ENCODE results near the gene PHACTR1.

The PHACTR1 gene

GRCh38 chr6:13089296-13089994 is 372.9 kb downstream of the PHACTR1 start:
- Histone ChIP-seq H3K36me3 (ENCODE audit: control insufficient read depth, insufficient read depth, low read length) (no peaks in the 10 kb centered on the region), H3K4me1 (no peaks in the 10 kb centered on the region), H3K27me3 (ENCODE audit: control insufficient read depth, insufficient read depth, low read length) (no peaks in the 10 kb centered on the region), H3K79me2 (no peaks in the 10 kb centered on the region), H3K9ac (no peak overlapping the region), H3K9me3 (ENCODE audit: control insufficient read depth, low read length) (no peaks in the 10 kb centered on the region), H3K4me3 (ENCODE audit: low read depth, low read length) (no peak overlapping the region), H3K27ac (no peak overlapping the region), H2AFZ (no peak overlapping the region), H3K4me2 (ENCODE audit: low read length) (no peak overlapping the region)
- TF ChIP-seq CTCF (IDR thresholded peaks at IDR 0.05), result no peak

- Histone ChIP-seq H3K4me2 (ENCODE audit: low read length) (no peak overlapping the region), H2AFZ (no peak overlapping the region), H3K27ac (no peak overlapping the region), H3K27me3 (ENCODE audit: control insufficient read depth, insufficient read depth, low read length) (no peaks in the 10 kb centered on the region), H3K9me3 (ENCODE audit: control insufficient read depth, low read length) (no peaks in the 10 kb centered on the region), H3K36me3 (ENCODE audit: control insufficient read depth, insufficient read depth, low read length) (no peaks in the 10 kb centered on the region), H3K9ac (no peak overlapping the region), H3K79me2 (no peaks in the 10 kb centered on the region), H3K4me1 (no peaks in the 10 kb centered on the region), H3K4me3 (ENCODE audit: low read depth, low read length) (no peak overlapping the region)
- TF ChIP-seq CTCF (IDR thresholded peaks at IDR 0.05), result no peak
These were observed 374.6 kb downstream of the PHACTR1 start for GRCh38 chr6:13091192-13091591.

DNA sequence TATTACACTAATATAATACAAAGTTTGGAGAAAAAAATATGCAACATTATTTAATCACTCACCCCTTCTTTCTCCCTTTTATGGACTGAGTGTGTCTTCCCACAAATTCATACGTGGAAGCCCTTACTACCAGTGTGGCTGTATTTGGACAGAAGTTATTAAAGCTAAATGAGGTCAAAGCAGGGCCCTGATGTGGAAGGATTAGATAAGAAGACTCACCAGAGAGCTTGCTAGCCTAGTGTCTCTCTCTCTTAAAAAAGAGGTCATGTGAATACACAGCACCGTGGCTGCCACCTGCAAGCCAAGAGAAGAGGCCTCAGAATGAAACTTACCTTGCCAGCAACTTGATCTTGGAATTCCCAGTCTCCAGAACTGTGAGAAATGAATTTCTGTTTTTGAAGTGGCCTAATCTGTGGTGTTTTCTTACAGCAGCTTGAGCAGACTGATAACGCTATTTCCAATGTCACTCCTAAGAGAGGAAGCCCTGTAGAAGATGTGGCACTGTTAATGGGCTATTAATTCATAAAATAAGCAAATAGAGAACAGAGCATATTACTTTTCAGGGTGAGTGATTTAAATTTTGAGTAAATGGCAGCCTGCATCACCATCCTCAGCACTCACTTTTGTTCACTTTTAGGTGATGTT is 378.3 kb downstream of the PHACTR1 start:
- Histone ChIP-seq H3K36me3 (ENCODE audit: control insufficient read depth, insufficient read depth, low read length) (no peaks in the 10 kb centered on the region), H2AFZ (no peak overlapping the region), H3K27me3 (ENCODE audit: control insufficient read depth, insufficient read depth, low read length) (no peaks in the 10 kb centered on the region), H3K79me2 (no peaks in the 10 kb centered on the region), H3K4me1 (no peaks in the 10 kb centered on the region), H3K4me2 (ENCODE audit: low read length) (no peak overlapping the region), H3K9me3 (ENCODE audit: control insufficient read depth, low read length) (no peaks in the 10 kb centered on the region), H3K9ac (no peak overlapping the region), H3K4me3 (ENCODE audit: low read depth, low read length) (no peak overlapping the region), H3K27ac (no peak overlapping the region)
- no peak for TF ChIP-seq CTCF (IDR thresholded peaks at IDR 0.05)

GRCh38 chr6:13096084-13096483 is 379.5 kb downstream of the PHACTR1 start:
- Histone ChIP-seq H3K9ac (no peak overlapping the region), H3K79me2 (no peaks in the 10 kb centered on the region), H2AFZ (no peak overlapping the region), H3K4me2 (ENCODE audit: low read length) (no peak overlapping the region), H3K36me3 (ENCODE audit: control insufficient read depth, insufficient read depth, low read length) (no peaks in the 10 kb centered on the region), H3K27ac (no peak overlapping the region), H3K9me3 (ENCODE audit: control insufficient read depth, low read length) (no peaks in the 10 kb centered on the region), H3K27me3 (ENCODE audit: control insufficient read depth, insufficient read depth, low read length) (no peaks in the 10 kb centered on the region), H3K4me3 (ENCODE audit: low read depth, low read length) (no peak overlapping the region), H3K4me1 (no peaks in the 10 kb centered on the region)
- no peak for TF ChIP-seq CTCF (IDR thresholded peaks at IDR 0.05)

GRCh38 chr6:13097454-13097853 is 380.9 kb downstream of the PHACTR1 start:
- H3K79me2 ChIP-seq, result no peaks in the 10 kb centered on the region
- TF ChIP-seq CTCF (IDR thresholded peaks at IDR 0.05), result no peak
- no peak overlapping the region for H3K4me3 ChIP-seq (ENCODE audit: low read depth, low read length)
- no peak overlapping the region for H3K4me2 ChIP-seq (ENCODE audit: low read length)
- no peaks in the 10 kb centered on the region for H3K27me3 ChIP-seq (ENCODE audit: control insufficient read depth, insufficient read depth, low read length)
- no peak overlapping the region for H3K9ac ChIP-seq
- H3K9me3 ChIP-seq (ENCODE audit: control insufficient read depth, low read length), result no peaks in the 10 kb centered on the region
- no peaks in the 10 kb centered on the region for H3K36me3 ChIP-seq (ENCODE audit: control insufficient read depth, insufficient read depth, low read length)
- no peaks in the 10 kb centered on the region for H3K4me1 ChIP-seq
- H2AFZ ChIP-seq, result no peak overlapping the region
- no peak overlapping the region for H3K27ac ChIP-seq
